NCI-H1694 treated with DMSO at 0.1 percent for 48 hours (cell line): ENCODE measurements around the gene PPP1R26.
"Not testable (repeated sequence)": the region's sequence is repeated elsewhere in the genome, so short reads cannot be mapped to it uniquely, and the experiment has no call there.

Experiments used
- DNase-seq: peaks from one replicate; lab custom pipeline; 2025; lab: John Stamatoyannopoulos, UW

Gene PPP1R26

DNA sequence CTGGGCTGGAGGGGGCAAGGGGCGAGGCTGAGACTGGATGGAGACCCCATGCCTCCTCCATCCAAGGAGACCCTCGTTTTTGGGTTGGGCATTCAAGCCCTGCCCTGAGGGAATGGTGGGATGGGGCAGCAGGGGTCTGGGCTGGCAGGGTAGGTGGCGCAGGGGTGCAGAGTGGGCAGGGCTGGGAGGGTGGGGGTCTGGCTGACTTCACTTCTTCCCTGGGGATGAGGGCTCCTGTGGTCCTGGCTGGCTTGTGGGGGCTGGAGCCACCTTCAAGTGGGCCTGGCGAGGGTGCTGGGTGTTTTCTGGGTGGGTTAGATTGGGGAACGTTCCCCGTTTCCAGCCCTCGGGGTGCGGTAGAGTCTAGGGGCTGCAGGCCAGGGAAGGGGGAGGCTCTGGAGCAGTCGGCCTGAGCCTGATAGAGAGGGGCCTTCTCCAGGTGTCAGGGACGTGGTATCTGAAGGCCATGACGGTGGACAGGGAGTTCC is 42.1 kb downstream of the PPP1R26 start:
- DNase-seq: no peak

DNA sequence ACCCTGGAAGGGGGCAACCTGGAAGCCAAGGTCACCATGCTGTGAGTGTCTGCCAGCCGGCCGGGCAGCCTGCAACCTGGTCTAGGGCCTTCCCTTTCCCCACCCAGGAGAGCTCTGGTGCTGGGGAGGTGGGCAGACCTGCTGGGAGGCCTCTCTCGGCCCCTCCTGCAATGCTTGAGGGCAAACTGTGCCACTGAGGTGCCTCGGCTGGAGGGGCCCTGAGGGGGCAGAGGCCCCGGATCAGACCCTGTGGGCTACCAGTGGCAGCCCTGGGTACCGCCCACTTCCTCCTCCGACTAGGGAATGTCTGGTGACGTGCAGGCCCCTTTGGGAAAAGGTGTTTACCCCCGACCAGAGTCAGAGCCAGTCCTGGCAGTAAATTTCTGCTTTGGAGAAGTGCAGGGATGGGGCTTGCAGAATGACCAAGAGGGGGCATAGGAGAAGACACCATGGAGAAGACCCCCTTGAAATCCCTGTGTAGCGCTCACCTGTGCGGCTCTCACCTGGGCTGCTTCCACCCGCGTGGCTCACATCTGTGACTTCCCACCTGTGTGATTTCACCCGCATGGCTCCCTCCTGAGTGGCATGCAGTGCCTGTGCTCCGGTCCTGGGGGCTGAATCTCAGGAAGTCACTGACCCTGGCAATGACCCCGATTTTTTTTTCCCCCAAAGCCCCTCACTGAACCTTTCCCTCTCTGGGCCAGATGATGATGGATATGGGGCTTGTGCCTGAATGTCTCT is 42.7 kb downstream of the PPP1R26 start:
- no peak for DNase-seq

DNA sequence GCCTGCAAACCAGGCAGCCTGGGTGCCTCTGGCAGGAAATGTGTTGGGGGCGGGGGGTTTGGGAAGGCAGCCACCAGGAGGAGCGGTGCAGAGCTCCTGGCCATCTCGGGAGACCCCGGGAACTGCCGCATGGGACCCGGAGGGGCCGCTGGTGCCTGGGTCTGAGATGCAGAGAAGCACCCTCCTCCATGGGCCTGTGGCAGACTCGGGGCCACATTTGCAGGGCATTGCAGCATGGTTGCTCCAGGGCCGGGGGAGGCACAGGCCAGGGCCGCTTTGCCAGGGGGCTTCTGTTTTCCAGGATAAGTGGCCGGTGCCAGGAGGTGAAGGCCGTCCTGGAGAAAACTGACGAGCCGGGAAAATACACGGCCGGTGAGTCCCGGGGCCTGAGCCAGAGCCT is 43.3 kb downstream of the PPP1R26 start:
- no peak for DNase-seq

DNA sequence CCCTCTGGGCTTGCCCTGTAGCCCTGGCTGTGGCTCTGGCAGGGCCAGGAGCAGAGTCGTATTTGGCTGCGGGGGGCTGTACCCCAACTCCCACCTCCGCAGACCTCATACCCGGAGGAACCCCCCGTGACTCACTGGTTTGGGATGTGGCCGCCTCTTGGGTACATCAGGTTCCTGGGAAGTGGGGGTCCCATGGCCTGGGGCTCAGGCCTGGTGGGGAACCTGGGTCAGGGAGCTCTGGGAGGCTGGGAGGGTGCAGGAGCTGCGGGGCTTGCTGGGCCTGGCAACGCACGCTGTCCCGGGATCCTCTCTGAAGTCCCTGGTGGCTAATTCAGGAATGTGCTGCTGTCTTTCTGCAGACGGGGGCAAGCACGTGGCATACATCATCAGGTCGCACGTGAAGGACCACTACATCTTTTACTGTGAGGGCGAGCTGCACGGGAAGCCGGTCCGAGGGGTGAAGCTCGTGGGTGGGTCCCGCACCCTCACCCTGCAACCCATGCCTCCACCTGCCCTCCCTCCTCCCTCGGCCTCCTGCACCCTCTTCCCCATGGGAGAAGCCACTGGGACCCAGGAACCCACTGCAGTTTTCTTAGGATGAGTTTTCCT is 44.0 kb downstream of the PPP1R26 start:
- DNase-seq: no peak

DNA sequence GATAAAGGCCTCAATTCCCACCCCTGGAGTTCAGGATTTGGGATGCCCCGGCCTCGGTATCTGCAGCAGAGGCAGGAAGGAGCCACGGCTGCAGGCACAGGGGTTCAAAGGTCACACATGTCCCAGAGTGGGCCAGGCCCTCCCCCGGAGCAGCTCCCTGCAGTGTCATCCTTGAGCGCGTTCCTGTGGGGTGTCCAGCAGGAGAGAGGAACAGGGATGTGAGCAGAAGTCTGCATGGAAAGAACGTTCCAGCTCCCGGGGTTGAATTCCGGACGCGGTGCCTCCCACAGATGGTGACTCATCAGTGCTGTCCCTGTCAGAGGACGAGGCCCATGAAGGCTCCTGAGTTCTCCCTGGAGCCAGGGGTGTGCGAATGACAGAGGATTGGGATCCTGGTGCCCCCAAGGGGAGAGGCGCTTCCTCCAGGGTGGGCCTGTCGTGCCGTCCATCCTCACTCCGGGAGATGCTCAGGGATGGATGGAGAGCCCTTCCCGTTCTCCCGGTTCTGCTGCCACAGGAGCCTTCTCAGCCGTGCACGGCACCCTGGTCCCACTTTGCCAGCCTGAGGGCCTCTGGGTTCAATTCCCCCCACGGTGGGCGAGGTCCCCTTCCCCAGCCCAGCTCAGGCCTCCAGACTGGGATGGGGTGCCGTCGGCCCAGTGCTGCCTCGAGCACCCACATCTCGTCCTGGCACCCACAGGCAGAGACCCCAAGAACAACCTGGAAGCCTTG is 44.7 kb downstream of the PPP1R26 start:
- DNase-seq: no peak

DNA sequence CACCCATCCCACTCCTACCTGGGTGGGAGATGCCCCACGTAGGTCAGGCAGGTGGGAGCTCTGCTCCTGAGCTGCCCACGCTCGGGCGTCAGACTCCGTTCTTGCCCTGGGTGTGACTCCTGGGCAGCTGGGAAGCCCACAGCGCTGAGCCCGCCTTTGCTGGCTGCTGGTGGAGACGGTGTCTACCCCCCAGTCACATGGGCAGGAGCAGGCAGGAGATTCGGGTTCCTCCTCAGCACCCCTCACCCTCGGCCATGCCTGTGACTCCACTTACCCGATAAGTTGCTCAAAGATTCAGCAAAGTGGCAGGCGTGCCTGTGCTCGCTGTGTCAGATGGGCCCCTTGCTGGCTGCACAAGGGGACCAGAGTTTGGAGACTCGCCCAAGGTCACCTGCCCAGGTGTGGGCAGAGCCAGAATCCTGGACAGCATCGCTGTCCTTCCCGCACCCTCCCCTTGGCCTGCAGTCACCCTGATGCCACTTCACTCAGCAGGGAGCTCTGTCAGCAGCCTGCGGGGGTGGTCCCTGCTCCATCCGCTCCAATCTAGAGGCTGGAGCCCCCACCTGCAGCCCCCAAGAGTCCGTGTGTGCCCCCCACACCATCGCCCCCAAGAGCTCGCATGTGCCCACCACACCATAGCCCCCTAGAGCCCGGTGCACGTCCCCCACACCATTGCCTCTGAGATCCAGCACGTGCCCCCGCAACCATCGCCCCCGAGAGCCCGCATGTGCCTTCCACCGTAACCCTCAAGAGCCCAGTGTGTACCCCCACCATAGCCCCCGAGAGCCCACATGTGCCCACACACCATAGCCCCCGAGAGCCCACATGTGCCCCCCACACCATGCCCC is 45.9 kb downstream of the PPP1R26 start:
- DNase-seq: no peak

DNA sequence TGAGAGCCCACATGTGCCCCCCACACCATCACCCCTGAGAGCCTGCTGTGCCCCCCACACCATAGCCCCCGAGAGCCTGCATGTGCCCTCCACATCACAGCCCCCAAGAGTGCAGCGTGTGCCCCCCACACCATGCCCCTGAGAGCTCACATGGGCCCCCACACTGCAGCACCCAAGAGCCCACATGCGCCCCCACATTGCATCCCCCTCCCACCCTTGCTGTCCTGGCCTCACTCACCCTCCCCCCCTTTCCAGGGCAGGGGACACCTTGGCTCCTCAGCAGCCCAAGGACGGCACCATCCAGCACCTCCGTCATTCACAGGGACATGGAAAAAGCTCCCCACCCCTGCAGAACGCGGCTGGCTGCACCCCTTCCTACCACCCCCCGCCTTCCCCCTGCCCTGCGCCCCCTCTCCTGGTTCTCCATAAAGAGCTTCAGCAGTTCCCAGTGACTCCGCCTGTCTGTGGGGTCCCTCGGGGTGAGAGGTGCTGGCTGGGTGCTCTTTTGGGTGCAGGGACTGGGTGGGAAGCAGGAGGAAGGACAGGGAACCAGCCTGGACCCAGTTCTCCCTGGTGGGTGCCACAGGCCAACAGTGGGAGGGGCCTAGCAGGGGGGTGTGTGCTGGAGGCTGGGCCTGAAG is 46.6 kb downstream of the PPP1R26 start:
- DNase-seq: no peak

DNA sequence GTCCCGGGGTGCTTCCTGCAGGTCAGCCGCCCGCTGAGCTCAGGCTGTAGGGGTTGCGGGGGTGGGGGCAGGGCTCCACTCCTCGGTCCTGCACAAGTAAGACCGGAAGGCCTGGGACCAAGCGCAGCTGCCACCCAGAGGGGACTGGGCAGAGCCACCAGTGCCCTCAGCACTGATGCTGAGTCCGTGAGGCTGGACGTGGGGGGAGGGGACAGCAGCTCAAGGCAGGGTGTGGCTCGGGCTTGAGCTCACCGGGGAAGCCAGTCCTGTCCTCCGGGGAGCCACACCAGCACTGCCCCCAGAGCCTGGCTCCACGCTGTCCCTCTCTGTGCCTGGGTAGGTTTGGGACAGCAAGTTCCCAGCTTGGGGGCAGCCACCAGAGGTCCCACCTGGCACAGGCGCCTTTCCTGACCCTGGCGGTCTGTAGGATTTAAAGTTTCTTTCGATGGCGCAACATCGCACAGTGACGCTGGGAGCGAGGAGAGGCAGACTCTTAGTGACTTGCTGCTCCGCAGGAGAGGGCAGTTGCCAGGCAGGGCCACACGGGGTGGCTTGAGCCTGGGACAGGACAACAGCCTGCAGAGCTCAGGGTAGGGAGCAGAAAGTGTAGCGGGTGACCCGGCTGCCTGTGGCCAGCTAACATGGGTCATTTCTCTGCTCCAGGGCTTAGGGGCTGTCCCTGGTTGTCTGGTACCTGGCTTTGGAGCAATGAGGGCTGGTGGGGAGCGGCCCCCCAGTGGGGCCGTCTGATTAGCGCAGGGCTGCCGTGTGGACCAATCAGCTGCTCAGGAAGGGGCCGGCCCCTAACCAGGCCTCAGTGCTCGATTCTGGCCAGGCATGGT is 47.4 kb downstream of the PPP1R26 start:
- DNase-seq: no peak

DNA sequence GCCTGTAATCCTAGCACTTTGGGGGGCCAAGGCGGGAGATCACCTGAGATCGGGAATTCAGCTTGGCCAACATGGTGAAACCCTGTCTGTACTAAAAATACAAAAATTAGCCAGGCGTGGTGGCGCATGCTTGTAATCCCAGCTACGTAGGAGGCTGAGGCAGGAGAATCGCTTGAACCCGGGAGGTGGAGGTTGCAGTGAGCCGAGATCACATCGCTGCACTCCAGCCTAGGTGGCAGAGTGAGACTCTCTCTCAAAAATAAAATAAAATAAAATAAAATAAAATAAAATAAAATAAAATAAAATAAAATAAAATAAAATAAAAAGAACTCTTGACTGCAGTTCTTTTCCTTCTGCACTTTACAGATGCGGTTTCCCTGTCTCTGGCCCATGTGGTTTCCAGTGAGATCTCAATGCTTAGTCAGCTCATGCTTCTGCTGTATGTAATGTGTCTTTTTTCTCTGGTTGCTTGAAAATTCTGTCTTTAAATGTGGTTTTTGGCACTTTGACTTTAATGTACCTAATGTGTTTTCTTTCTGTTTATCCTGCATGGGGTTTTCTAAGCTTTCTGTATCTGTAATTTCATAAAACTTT is 49.4 kb downstream of the PPP1R26 start:
- not testable (repeated sequence) for DNase-seq

DNA sequence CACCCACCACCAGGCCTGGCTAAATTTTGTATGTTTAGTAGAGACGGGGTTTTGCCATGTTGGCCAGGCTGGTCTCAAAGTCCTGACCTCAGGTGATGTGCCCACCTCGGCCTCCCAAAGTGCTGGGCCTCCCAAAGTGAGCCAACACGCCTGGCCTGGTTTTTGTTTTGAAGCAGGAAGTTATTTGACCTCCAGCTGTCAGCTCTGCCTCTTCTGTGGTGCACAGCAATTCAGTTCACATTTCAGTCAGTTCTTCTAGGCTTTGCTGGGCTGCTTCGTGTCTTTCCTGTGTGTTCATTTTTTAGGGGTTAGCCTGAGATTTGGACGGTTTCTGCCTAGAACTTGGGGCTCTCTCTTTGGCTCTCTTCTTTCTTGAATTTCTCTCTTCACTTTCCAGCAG is 50.6 kb downstream of the PPP1R26 start:
- no peak for DNase-seq

DNA sequence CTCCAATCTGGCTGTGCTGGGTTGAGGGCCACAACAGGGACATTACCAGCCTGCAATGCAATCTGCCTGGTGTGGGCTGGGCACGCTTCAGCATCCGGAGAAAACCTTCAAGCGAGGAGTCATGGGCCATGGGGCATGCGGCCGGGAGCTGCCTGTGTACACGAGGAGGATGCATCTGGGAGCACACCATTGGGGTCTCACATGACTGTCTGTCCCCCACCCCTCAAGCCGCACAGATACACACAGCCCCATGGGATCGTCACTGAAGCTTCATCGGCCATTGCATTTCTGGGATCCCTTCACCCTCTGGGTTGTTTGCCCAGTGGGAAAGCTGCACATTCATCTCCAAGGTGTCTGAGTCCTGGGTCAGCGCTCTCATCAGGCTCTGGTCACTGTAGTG is 51.5 kb downstream of the PPP1R26 start:
- no peak for DNase-seq

DNA sequence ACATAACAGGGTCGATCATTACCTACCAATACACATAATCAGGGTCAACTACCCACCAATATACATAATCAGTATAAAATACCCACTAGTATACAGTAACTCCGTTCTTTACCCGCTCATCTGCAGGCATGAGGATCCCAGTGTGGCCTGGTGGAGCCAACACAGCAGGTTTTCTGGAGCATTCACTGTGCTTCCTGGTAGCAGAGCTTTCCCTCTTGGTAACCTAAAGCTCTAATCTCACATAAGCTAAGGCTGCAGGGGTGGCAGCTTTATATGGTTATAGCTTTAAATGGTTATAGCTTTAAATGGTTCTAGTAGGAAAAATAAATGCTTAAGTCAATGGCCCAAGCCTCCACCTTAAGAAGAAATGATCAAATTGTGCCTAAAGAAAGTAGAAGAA is 53.5 kb downstream of the PPP1R26 start:
- no peak for DNase-seq

DNA sequence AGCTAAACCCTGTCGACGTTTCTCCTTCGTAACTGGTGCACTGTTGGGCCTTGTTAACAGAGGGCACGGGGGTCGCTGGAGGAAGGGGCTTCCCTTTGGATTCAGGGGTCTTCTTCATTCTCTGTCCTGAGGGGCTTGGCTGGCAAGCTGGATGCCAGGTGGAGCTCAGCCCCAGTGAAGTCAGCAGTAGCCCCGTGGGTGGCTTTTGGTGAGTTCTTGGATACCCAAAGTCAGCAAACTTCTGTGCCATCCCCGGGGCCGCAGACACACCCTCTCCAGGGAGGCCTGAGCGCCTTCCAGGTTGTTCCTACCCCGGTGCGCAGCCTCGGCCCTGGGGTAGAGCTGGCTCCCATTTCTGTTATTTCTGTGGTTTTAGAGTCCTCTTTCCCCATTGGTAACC is 54.1 kb downstream of the PPP1R26 start:
- no peak for DNase-seq

DNA sequence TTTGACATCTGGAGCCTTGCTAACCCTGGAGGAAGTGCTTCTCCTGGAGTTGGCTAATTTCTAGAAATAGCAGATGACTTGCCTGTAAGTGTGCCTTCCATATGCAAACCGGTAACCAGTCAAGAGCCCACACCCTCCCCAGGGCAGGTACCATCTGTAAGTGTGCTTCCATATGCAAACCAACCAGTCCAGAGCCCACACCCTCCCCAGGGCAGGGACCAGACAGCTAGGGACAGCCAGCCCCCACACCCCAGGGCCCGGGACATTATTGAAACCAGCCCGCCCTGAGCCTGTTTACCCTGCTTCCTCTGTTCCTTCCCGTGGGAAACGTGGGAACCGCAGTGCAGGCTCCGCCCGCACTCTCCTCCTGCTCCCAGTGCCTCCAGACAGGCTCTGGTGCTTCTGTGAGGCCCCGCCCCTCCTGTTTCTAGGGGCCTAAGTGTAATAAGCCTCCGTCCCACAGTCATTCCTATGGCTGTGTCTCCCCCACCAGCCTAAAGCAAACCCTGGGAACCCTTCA is 54.7 kb downstream of the PPP1R26 start:
- not testable (repeated sequence) for DNase-seq

DNA sequence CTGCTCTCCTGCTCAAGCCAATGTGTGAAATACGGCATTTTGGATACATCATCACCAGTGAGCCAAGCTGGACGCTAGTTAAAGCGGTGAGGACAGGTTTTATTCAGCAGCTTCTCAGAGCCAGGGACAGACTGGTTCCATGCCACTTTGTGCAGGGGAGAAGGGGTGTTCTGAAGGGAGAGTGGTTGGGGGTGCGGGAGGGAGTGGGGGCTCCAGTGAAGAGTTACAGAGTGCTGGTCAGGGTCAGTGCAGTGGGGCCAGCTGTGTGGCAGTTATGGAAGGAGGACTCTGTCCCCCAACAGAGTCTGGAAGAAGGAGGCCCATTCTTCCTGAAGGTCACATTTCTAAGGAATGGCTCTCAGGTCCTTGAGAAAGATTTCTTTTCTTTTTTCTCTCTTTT is 55.2 kb downstream of the PPP1R26 start:
- not testable (repeated sequence) for DNase-seq

DNA sequence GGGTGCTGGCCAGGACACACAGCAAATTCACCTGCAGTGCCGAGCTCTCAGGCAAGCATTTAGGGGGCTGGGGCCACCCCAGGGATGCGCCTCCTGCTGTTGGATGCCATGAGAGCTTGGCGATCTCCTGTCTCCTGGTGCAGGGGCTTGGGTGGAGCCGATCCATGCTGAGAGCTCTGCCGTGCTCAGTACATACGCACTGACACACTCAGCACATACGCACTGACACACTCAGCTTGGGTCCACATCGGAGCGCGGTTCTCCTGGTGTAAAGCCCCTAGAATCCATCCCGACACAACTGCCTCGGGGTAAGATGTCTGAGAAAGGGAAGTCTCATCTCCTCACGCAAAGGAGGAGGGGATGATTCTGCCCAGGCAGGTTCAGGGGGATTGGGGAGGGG is 56.0 kb downstream of the PPP1R26 start:
- not testable (repeated sequence) for DNase-seq

DNA sequence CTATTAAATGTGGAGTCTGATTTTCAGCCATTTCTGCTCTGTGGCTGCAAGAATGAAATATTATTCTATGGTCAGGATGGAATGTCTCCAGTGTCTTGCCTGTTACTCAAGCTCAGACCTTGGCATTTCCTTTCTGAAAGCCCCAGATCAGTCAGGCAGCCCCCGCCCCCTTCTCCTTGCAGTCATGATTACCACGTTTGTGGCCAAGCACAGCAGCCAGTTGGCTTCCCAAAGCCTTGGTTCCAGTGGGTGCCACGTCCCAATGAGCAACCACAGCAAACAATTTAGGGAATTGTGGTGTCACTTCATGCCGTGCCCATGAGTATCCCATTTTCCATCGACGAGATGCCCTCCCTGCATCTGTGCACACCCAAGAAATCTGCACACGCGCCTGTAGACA is 56.6 kb downstream of the PPP1R26 start:
- DNase-seq: no peak
